Endothelial cell of umbilical vein (primary cell): ENCODE data around the gene INPP5K. TPM values are rescaled to one million over a fixed set of nuclear protein-coding genes. Genes with fewer than 3 reads are reported as not detected.
A peak's percentile ranks its signal among the peaks of the same experiment; 100 is the strongest.

Source experiments
- Bru-seq: library from RNA; stranded (reverse); fragments of 400-500 nt; gene quantifications from one replicate; lab custom pipeline; 2021; lab: Mats Ljungman, UMichigan
- BruChase-seq, 2 experiments: library from RNA; stranded (reverse); fragments of 400-500 nt; gene quantifications; one replicate each; lab custom pipeline; 2021; lab: Mats Ljungman, UMichigan
- BruUV-seq: library from RNA; stranded (reverse); fragments of 400-500 nt; replicated peaks from 2 replicates; lab custom pipeline; 2021; lab: Mats Ljungman, UMichigan
- CTCF ChIA-PET: fragments of 300-600, 350-600 bp; sonication (Branson Sonifier 250); formaldehyde crosslinking; loops from one replicate; lab custom pipeline; 2021; ENCODE audit warnings: antibody characterized with exemption, inconsistent platforms; lab: Charles Lee
- POLR2A ChIA-PET: fragments of 300-600, 350-600 bp; sonication (Branson Sonifier 250); formaldehyde crosslinking; loops from one replicate; lab custom pipeline; 2021; ENCODE audit warnings: antibody characterized with exemption, inconsistent platforms; lab: Charles Lee
- DNase-seq: peaks from one replicate; pipeline ENCODE4 v3.0.0-alpha.2; 2011; ENCODE audit warnings: low read depth, low spot score
- FAIRE-seq: peaks from 2 replicates; lab custom pipeline; 2011; peaks lifted over from hg19 to GRCh38; lab: Jason Lieb, UNC
- H2AFZ ChIP-seq: 2 replicates; pipeline ENCODE4 v1.6.0; 2012; ENCODE audit warnings: low read depth, low read length, control low read depth, inconsistent platforms
- H3K27ac ChIP-seq: 2 replicates; pipeline ENCODE4 v1.5.1; 2011; ENCODE audit warnings: low read depth, mild to moderate bottlenecking, control low read depth, low read length, moderate library complexity; ENCODE audit not compliant: insufficient read depth
- H3K27me3 ChIP-seq, 2 experiments: 2 replicates each; pipeline versions ENCODE4 v1.6.0 to v1.6.1; 2011; ENCODE audit warnings: low read length in 2 of 2, mixed read lengths in 1 of 2; ENCODE audit not compliant: control insufficient read depth in 2 of 2, insufficient read depth in 2 of 2
- H3K36me3 ChIP-seq, 2 experiments: 2 replicates in 1 of 2; 3 replicates in 1 of 2; pipeline ENCODE4 v1.5.1; 2011; ENCODE audit warnings: low read length in 2 of 2, mild to moderate bottlenecking in 1 of 2, moderate library complexity in 1 of 2; ENCODE audit not compliant: control insufficient read depth in 2 of 2, insufficient read depth in 2 of 2; ENCODE audit errors: extremely low read depth in 1 of 2
- H3K4me1 ChIP-seq: 3 replicates; pipeline ENCODE4 v1.5.1; 2011; ENCODE audit warnings: mild to moderate bottlenecking, low read length; ENCODE audit not compliant: control insufficient read depth, insufficient read depth; ENCODE audit errors: extremely low read depth
- H3K4me2 ChIP-seq: 2 replicates; pipeline ENCODE4 v1.6.1; 2011; ENCODE audit warnings: low read length, control low read depth, mixed read lengths; ENCODE audit not compliant: insufficient read depth
- H3K4me3 ChIP-seq, 3 experiments: fragments of 200-600 bp in 1 of 3; sonication (generic), shearing (Covaris generic) in 1 of 3; replicated peaks in 1 of 3; 2 replicates each; pipeline ENCODE4 v1.5.1; 2011 to 2016; ENCODE audit warnings: control low read depth in 3 of 3, low read length in 3 of 3, mild to moderate bottlenecking in 2 of 3, inconsistent platforms in 1 of 3, low read depth in 1 of 3, moderate library complexity in 1 of 3; ENCODE audit not compliant: insufficient read depth in 1 of 3
- H3K79me2 ChIP-seq: 2 replicates; pipeline ENCODE4 v1.6.0; 2012; ENCODE audit warnings: low read length, inconsistent platforms; ENCODE audit not compliant: control insufficient read depth, insufficient read depth
- H3K9ac ChIP-seq: replicated peaks from 2 replicates; pipeline ENCODE3; 2011; ENCODE audit warnings: low read length, control low read depth; ENCODE audit not compliant: insufficient read depth; ENCODE audit errors: extremely low read depth
- H3K9me1 ChIP-seq: replicated peaks from 3 replicates; pipeline ENCODE4 v1.6.0; 2011; ENCODE audit warnings: mild to moderate bottlenecking, low read length; ENCODE audit not compliant: control insufficient read depth, insufficient read depth; ENCODE audit errors: extremely low read depth
- H3K9me3 ChIP-seq: replicated peaks from 2 replicates; pipeline ENCODE4 v1.5.1; 2012; ENCODE audit warnings: low read length, inconsistent platforms; ENCODE audit not compliant: control insufficient read depth, insufficient read depth
- H4K20me1 ChIP-seq: replicated peaks from 2 replicates; pipeline ENCODE3; 2011; ENCODE audit warnings: mild to moderate bottlenecking, low read length; ENCODE audit not compliant: control insufficient read depth, insufficient read depth; ENCODE audit errors: extremely low read depth
- EZH2 ChIP-seq: IDR thresholded peaks from 2 replicates; pipeline ENCODE4 v1.6.1; 2012; ENCODE audit warnings: borderline replicate concordance, low read depth, mild to moderate bottlenecking, moderate library complexity, low read length, inconsistent platforms; ENCODE audit not compliant: severe bottlenecking
- FOS ChIP-seq: IDR thresholded peaks from 2 replicates; pipeline ENCODE4 v1.6.1; 2011; ENCODE audit warnings: mild to moderate bottlenecking, low read length, moderate library complexity, borderline replicate concordance; ENCODE audit not compliant: insufficient read depth
- GATA2 ChIP-seq: IDR thresholded peaks from 2 replicates; pipeline ENCODE4 v1.7.0; 2011; ENCODE audit warnings: low read depth, mild to moderate bottlenecking, moderate library complexity, mixed read lengths, low read length; ENCODE audit not compliant: insufficient read length, insufficient read depth
- JUN ChIP-seq: IDR thresholded peaks from 2 replicates; pipeline ENCODE4 v1.6.1; 2011; ENCODE audit warnings: borderline replicate concordance, low read depth; ENCODE audit not compliant: insufficient read length, insufficient read depth
- POLR2A ChIP-seq: IDR thresholded peaks from 2 replicates; pipeline ENCODE4 v1.6.1; 2012; ENCODE audit warnings: low read depth, mild to moderate bottlenecking, control low read depth, low read length
- POLR2AphosphoS5 ChIP-seq: IDR thresholded peaks from 2 replicates; pipeline ENCODE4 v1.6.1; 2012; ENCODE audit warnings: low read depth, mild to moderate bottlenecking, control low read depth, low read length, moderate library complexity; ENCODE audit not compliant: insufficient read depth
- dilution Hi-C: fragments of 300-500 bp; cut with MboI; formaldehyde crosslinking; loops from one replicate; pipeline ENCODE4 v1.15.0; 2019; ENCODE audit warnings: low sequenced_read_pairs; ENCODE audit not compliant: extremely low pct_ligation_motif_present
- intact Hi-C: fragments of 100-400 bp; cut with micrococcal nuclease; formaldehyde crosslinking; loops from one replicate; pipeline ENCODE4 v1.10.0; 2022
- long read RNA-seq: library from polyadenylated mRNA; stranded (forward); transcript quantifications from one replicate; pipeline ENCODE4 v2.0.0, GENCODE V29; 2021
- polyA minus RNA-seq, 3 experiments: library from RNA; depleted of rRNA, polyadenylated mRNA; stranded (reverse); fragments of >200 nt; gene quantifications; 1 replicate in 1 of 3; 2 replicates in 2 of 3; pipeline ENCODE4 v1.2.3, GENCODE V29; 2011
- polyA plus RNA-seq, 4 experiments: library from polyadenylated mRNA; depleted of rRNA in 3 of 4; stranded (reverse) in 3 of 4; unstranded in 1 of 4; fragments of >200 nt; gene quantifications; 2 replicates each; pipeline versions ENCODE4 v1.2.1 to v1.2.3, GENCODE V29; 2011 to 2012; ENCODE audit warnings: missing spikeins in 1 of 4
- total RNA-seq: library from RNA; stranded (reverse); gene quantifications from 2 replicates; pipeline ENCODE4 v1.2.3, GENCODE V29; 2021
- TF ChIP-seq, protein P1 (sequence below): IDR thresholded peaks from 2 replicates; pipeline ENCODE4 v1.6.1; 2011; ENCODE audit not compliant: insufficient read depth, insufficient read length
- TF ChIP-seq, protein P2 (sequence below), 2 donors: IDR thresholded peaks; 1 replicate in 1 of 2; 2 replicates in 1 of 2; pipeline ENCODE4 v1.5.1; 2011; ENCODE audit warnings: low read length in 2 of 2, mild to moderate bottlenecking in 2 of 2, moderate library complexity in 2 of 2, control low read depth in 1 of 2, inconsistent platforms in 1 of 2, low read depth in 1 of 2; ENCODE audit not compliant: insufficient read depth in 1 of 2; ENCODE audit errors: extremely low read depth in 1 of 2

INPP5K gene
- total RNA-seq = 41.3 and 44.2 TPM in 2 replicates
- 53.8 and 54.1 TPM in 2 replicates for polyA plus RNA-seq
- 30.0 and 33.1 TPM in 2 replicates for polyA plus RNA-seq (2011; cell fraction: cytosol; rRNA removed)
- 49.9 and 59.3 TPM in 2 replicates for polyA plus RNA-seq (2011; cell fraction: nucleus; rRNA removed)
- polyA plus RNA-seq (2012) = 31.5 and 37.8 TPM in 2 replicates
- 74.5 and 93.9 TPM in 2 replicates for polyA minus RNA-seq
- 28.6 TPM for polyA minus RNA-seq (2011; cell fraction: cytosol; rRNA and poly(A)+ RNA removed)
- 34.6 and 44.4 TPM in 2 replicates for polyA minus RNA-seq (2011; cell fraction: nucleus; rRNA and poly(A)+ RNA removed)
- Bru-seq, nascent RNA = percentile 50 among the genes with signal in this experiment
- percentile 65 among the genes with signal in this experiment for BruChase-seq, experiment 1, labeled RNA remaining after a 6-hour chase
- percentile 61 among the genes with signal in this experiment for BruChase-seq, experiment 2, labeled RNA remaining after a 2-hour chase
- long read RNA-seq, transcript INPP5K-204 (12 exons, 2,988 nt) = major isoform, 63 of 86 reads
- long read RNA-seq, partial matches to known transcripts = 7 of 86 reads
- long read RNA-seq, other reads (novel, unspliced or antisense) = 15 of 86 reads

DNA sequence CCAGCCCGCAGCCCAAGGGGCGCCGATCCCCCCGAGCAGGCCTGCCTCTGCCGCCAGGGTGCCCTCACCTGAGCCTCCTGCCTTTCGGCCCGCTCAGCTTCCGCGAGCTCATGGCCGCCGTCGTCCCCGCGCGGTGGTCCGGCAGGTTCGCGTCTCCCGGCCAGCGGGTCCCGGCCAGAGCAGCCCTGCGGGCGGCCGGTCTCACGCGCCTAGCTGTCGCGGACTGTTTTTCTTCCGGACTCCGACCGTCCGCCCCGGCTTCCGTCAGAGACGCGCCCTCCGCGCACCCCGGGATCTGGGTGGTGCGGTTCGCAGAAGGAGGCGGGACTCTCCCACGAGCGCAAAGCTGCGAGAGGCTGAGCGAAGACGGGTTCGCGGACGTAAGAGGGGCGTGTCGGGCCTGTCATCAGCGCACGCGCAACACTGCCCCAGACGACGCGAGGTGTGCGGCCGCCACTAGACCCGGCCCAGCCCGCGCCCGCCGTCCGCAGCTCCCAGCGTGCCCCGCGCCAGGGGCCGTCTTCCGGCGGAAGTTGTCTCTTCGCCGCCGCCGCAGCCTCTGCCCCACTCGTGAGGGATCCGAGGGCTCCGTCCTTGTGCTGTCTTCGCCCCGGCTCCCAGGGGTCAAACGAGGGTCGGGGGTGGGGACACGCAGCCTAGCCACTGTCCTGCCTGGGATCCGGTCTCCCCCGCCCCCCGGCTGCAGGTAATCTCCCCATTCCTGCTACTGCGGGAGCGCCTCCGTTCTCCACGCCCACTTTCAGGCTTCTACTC, at the start of gene INPP5K:
Gene INPP5K, minus strand, starts transcription at position 225 of the 774 bp plus-strand sequence. Its CDS starts 113 bp downstream, at position 112.
- H3K4me3 ChIP-seq = peak within 1 kb of the TSS; percentile 77 to 98 (median 89)
- FAIRE-seq (peak; percentile 97), DNase-seq (peak; percentile 98)
- H3K4me2 ChIP-seq = peak within 1 kb of the TSS; percentile 77
- ChIA-PET CTCF (interaction anchor here (0.6 to 3.2 kb wide), 28 partner anchors 11 to 262 kb away, joined by 3 to 128 read pairs (median 10); partner anchors contain the start of genes CRK, MYO1C, RILP and YWHAE), POLR2A (interaction anchor here (0.6 to 1.2 kb wide), 5 partner anchors 17 to 58 kb away, joined by 3 to 14 read pairs (median 4); no protein-coding TSS in a partner anchor)
- H3K9me3 ChIP-seq = no peaks in the 10 kb centered on the region
- no peaks in the 10 kb centered on the region for H3K27me3 ChIP-seq
- peaks cover 23% of the 10 kb centered on the region for H3K4me1 ChIP-seq
- peaks cover 0 to 15% of the 10 kb centered on the region in 2 experiments for H3K36me3 ChIP-seq
- dilution Hi-C loops = no loop called here
- intact Hi-C loops = loop anchor here (1.0 to 2.0 kb wide), 3 partner anchors 23 to 132 kb away; partner anchors contain the start of genes CRK and RILP
- BruUV-seq = no TSS peak
- peak within 1 kb of the TSS; percentile 82 for H2AFZ ChIP-seq
- peak within 1 kb of the TSS; percentile 75 for H3K27ac ChIP-seq
- peak within 1 kb of the TSS; percentile 93 for H3K9ac ChIP-seq
- H4K20me1 ChIP-seq = no peaks in the 10 kb centered on the region
- H3K79me2 ChIP-seq = peaks cover 4% of the 10 kb centered on the region
- H3K9me1 ChIP-seq = no peaks in the 10 kb centered on the region
- no peak for TF ChIP-seq EZH2
- TF ChIP-seq JUN = no peak
- TF ChIP-seq, protein P1, sequence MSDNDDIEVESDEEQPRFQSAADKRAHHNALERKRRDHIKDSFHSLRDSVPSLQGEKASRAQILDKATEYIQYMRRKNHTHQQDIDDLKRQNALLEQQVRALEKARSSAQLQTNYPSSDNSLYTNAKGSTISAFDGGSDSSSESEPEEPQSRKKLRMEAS = no peak
- no peak for TF ChIP-seq FOS
- TF ChIP-seq POLR2AphosphoS5 = peak; percentile 98
- no peak for TF ChIP-seq GATA2
- TF ChIP-seq, protein P2, sequence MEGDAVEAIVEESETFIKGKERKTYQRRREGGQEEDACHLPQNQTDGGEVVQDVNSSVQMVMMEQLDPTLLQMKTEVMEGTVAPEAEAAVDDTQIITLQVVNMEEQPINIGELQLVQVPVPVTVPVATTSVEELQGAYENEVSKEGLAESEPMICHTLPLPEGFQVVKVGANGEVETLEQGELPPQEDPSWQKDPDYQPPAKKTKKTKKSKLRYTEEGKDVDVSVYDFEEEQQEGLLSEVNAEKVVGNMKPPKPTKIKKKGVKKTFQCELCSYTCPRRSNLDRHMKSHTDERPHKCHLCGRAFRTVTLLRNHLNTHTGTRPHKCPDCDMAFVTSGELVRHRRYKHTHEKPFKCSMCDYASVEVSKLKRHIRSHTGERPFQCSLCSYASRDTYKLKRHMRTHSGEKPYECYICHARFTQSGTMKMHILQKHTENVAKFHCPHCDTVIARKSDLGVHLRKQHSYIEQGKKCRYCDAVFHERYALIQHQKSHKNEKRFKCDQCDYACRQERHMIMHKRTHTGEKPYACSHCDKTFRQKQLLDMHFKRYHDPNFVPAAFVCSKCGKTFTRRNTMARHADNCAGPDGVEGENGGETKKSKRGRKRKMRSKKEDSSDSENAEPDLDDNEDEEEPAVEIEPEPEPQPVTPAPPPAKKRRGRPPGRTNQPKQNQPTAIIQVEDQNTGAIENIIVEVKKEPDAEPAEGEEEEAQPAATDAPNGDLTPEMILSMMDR (IDR thresholded peaks at IDR 0.05; ENCODE audit: extremely low read depth in 1 of 2, insufficient read depth in 1 of 2, low read depth in 1 of 2, low read length in 2 of 2) = no peak
- TF ChIP-seq POLR2A = peak; percentile 86
